Measurements from ENCODE around the gene CCDC201.
"Not testable (repeated sequence)": the region's sequence is repeated elsewhere in the genome, so short reads cannot be mapped to it uniquely, and the experiment has no call there.

CCDC201 gene

GRCh38 chr7:45874408-45875131 is 1.7 kb upstream of the CCDC201 start:
- DNase-seq, result peak; percentile 78

DNA sequence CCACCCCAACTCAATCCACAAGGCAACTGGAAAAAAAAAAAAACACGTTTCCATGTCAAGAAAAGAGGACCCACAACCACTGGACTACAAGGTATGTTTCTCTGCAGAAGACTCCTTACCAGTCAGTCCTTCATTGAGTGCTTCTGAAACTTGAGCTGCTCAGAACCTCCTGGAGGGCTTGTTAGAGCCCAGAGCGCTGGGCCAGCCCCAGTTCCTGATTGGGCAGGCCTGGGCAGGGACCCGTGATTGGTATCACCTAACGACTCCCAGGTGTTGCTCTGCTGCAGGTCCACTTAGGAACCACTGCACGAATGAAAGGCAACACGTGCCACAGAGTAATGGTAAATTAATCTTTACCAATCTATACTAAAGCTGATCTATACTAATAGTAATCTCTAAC is 473 bp upstream of the CCDC201 start:
- DNase-seq, result no peak

DNA sequence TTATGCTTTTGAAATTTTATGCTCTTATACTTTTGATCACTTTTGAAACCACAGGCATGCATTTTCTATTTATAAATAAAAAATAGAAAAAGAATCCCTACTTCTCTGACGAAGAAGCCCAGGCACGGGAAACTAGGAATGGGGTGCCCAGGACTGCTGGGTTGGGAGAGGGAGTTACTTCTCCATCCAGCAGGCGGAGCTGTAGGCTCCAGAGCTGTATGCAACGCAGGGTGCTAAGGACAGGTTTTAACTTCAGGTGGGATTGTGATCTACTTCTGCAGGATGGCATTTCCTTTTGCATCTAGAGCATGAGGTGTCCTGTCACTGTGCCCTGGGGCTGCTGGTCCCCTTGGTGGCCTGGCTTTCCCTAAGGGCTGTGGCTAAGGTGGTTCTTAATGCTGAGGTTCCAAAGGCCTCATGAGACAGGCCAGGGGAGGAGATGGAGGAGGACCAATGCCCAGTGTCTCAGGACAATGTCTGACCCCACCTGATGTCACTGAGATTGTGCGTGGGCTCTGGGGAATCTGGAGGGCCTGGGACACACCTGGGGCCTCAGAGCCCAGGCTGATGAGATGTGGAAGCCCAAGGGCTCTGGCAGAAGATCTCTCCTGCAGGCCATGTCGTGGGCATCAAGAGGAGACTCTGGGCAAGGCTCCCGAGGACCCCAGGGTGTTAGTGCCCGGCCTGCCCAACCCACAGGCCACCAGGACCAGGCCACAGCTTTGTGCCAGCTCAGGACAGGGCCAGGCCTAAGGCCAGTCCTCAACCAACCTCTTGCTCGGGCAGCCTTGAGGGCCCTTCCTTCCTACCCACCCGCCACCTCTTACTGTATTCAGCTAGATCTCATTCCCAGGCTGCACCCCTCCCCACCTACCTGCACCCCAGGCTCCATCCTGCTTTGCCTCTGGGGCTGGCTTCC is 507 bp downstream of the CCDC201 start:
- no peak for DNase-seq

GRCh38 chr7:45869426-45869825 is 3.5 kb downstream of the CCDC201 start:
- no peak for DNase-seq

DNA sequence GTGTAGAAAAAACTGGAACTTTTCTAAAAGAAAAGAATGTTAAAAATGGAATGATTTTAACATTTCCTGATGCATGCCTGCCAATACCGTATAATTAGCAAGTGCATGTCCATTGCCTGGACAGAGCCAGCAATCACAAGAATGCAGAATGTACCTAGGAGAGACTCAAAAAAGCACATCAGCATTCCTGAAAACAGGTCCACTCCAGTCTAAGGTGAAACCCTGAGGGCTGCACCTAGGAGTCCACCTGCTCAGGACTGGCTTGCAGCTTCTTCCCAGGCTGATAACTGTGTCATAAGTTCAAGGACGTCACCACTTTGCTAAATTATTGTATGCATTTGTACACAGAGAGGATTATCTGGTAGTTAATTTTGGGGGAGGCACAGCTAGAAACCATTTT is 5.4 kb downstream of the CCDC201 start:
- DNase-seq, result no peak

GRCh38 chr7:45865594-45866410 is 7.1 kb downstream of the CCDC201 start:
- no peak for DNase-seq

DNA sequence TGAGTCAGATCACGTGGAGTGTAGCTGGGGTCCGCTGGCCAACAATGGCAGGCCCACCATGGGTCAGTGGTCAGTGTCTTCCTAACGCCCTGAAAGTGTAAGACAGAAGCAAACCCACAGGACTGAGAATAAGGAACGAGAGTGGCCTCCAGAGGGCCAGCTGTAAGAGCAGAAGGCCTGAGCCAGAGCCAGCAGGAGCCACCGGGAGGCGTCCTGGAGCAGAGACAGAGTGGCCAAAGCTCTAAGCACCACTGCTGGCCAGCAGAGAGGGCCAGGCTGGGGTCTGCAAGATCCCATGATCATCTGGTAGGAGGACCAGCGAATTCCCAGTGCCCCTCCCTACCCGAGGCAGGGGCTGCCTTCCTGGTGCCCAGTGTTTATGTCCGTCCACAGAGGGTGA is 9.2 kb downstream of the CCDC201 start:
- DNase-seq, result no peak

- not testable (repeated sequence) for DNase-seq
These were observed 16.0 kb downstream of the CCDC201 start for GRCh38 chr7:45856888-45857287.

DNA sequence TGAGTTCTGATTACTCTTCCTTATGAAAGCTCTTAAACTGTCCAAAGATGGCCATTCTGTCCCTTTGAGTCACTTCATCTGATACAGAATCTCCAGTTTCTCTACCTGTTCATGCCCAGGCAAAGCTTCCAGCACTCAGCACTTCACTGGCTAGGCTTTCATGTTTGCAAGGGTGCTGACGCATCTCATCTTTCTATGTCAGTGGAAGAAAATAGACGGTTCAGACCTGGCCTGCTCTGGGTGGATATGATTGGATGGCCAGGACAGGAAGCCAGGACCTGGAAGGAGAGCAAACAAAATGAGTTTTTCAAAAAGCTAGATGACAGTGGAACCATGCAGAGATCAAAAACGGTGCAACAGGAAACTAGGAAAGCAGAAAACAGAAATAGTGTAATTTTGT is 17.2 kb downstream of the CCDC201 start:
- DNase-seq, result not testable (repeated sequence)

DNA sequence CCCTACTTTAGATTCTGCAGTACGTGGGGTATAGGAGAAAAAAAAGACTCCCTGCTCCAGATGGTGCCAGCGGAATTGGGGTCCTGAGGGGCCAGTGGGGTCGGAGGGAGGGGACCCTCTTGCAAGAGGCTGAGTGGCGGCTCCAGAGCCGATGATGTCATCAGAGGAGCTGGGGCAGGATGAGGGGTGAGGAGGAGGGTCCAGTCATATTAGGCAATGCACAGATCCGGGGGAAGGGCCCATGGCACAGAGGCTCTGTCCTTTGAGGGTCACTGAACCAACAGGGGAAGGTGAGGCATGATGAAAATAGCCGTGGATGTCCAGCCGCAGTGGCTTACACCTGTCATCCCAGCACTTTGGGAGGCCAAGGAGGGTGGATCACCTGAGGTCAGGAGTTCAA is 19.4 kb downstream of the CCDC201 start:
- not testable (repeated sequence) for DNase-seq

DNA sequence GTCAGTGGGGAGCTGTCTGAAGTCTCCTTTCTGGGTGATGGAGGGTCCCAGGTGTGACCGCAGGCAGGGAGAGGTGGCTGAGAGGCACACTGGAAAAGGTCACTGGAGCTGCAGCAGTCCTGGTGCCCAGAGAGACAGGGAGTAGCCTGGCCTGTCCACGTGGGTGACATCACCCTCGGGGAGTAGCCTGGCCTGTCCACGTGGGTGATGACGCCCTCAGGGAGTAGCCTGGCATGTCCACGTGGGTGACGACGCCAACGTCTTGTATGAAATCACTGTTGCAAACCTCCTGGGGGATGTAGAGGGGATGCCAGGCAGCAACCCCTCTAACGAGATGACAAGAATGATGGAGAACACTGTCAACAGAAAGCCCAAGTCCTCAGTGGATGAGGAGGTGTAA is 19.9 kb downstream of the CCDC201 start:
- not testable (repeated sequence) for DNase-seq

DNA sequence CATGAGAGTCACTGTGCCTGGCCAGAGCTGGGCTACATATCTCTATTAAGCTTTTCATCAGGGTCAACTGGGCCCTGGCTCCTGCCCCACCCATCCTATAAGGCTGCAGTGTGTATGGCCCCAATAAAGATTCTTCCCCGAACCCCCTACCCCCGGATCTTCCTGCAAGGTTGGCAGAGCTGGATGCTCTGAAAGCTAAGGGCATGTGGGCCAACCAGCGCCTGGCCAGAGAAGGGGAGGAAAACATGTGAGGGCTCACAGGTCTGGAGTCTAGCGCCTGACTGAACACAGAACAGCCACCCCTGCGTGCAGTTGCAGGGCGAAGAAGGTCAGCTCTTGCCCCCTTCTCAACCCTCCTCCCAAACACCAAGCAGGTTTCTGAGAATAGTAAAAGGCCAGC is 24.1 kb downstream of the CCDC201 start:
- DNase-seq, result not testable (repeated sequence)

DNA sequence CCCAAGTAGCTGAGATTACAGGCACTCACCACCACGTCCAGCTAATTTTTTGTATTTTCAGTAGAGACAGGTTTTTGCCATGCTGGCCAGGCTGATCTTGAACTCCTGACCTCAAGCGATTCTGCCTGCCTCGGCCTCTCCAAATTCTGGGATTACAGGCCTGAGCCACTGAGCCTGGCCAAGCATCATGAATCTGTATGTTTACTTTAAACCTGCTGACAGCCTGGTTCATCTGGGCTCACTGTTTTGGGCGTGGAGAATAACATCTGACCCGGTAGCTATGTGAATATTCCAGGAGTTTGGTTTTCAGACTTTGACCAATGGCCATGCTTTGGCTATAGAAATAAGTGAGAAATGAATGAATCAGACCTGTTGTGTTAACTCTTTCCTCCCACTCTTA is 26.3 kb downstream of the CCDC201 start:
- DNase-seq, result not testable (repeated sequence)

GRCh38 chr7:45841926-45842717 is 30.8 kb downstream of the CCDC201 start:
- DNase-seq, result not testable (repeated sequence)

- DNase-seq, result not testable (repeated sequence)
These were observed 34.0 kb downstream of the CCDC201 start for GRCh38 chr7:45838852-45839251.

DNA sequence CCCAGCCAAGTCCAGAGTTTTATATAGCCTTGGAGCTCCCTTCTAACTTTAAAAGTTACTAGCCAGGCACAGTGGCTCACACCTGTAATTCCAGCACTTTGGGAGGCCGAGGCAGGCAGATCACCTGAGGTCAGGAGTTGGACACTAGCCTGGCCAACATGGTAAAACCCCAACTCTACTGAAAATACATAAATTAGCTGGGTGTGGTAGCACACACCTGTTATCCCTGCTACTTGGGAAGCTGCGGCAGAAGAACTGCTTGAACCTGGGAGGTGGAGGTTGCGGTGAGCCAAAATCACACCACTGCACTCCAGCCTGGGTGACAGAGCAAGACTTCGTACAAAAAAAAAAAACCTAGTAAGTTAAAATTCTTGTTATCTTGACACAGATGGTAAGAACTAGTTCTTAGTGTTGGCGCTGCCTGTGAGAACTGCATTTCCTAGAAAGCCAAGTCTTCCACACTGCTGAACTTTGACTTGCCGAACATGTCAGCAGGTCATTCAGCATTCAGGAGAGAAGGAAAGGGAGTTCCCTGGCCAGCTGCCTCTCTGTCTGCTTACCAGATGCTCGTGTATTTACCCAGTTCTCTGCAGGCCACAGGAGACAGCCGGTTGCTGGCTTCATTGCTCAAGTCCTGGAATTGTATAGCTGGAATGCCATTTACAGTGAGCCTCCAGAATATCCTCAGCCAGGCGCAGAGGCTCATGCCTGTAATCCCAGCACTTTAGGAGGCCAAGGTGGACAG is 40.3 kb downstream of the CCDC201 start:
- peak; percentile 3 for DNase-seq

- not testable (repeated sequence) for DNase-seq
These were observed 43.0 kb downstream of the CCDC201 start for GRCh38 chr7:45829846-45830245.

- DNase-seq, result not testable (repeated sequence)
These were observed 45.2 kb downstream of the CCDC201 start for GRCh38 chr7:45827731-45828130.

DNA sequence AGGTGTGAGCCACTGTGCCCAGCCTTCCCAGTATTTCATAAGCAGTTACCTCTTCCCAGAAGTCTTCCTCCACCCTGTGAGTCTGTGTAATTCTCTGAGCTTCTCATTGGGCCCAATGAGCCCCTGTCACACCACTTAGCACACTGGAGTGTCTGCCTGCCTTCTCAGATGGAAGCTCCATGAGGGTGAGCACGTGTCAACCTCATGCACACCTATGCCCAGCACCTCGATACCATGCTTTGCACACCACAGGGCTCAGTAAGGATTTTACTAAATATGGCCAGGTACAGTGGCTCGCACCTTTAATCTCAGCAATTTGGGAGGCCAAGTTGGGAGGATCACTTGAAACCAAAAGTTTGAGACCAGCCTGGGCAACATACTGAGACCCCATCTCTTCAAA is 46.3 kb downstream of the CCDC201 start:
- not testable (repeated sequence) for DNase-seq

DNA sequence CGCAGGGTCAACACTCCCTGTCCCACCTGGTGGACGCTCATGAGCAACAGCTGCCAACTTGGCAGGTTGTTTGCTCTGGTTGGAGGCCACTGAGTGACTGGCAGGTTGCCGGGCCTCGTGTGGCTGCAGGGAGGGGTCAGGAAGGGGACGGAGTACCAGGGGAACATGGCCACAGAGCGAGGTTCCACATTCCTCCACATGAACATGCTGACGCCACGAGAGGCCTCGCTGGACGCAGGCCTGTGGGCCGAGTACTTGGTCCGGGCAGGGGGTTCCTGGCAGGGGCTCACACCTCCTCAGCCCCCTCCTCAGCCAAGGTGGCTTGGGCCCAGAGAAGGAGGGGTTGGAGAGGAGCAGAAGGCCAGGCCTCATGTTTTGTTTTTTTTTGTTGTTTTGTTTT is 54.1 kb downstream of the CCDC201 start:
- not testable (repeated sequence) for DNase-seq

DNA sequence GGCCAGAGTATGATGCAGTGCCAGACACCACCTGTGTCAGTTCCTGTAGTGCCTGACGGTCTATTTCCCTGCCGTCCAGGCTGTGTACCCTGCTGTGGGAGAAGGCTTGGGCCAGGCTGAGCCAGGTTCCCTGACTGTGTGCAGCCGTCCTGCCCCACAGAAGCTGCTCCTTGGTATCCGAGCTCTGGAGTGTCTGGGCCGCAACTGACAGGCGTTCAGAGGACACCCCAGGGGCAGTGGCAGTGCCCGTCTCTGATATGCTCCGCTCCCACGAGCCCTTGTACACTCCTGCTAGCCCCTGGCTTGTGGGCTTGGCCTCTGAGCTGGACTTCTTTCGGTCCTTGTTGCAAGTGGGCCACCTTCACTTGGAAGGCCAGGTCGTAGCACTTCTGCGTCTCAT is 55.0 kb downstream of the CCDC201 start:
- DNase-seq, result not testable (repeated sequence)

All from fibroblast of skin of scalp (primary cell).